B cell (primary cell): ENCODE results near the gene PRPF19. TPM values are rescaled to one million over a fixed set of nuclear protein-coding genes. Genes with fewer than 3 reads are reported as not detected.

Experiments used
- ATAC-seq: fragments of 200-7000 bp; cut with Tn5 transposase; one replicate; pipeline ENCODE4 v1.10.0; 2021; ENCODE audit warnings: low read depth, mild to moderate bottlenecking, moderate number of reproducible peaks, moderate library complexity
- CTCF ChIA-PET: fragments of 350-600 bp; sonication (Branson Sonifier 250); formaldehyde crosslinking; loops from one replicate; lab custom pipeline; 2021; ENCODE audit warnings: antibody characterized with exemption, inconsistent platforms; lab: Charles Lee
- POLR2A ChIA-PET: fragments of 350-600 bp; sonication (Branson Sonifier 250); formaldehyde crosslinking; loops from one replicate; lab custom pipeline; 2021; ENCODE audit warnings: antibody characterized with exemption; lab: Charles Lee
- DNase-seq: peaks from one replicate; pipeline ENCODE4 v3.0.0; 2013
- H2AFZ ChIP-seq: 2 replicates; pipeline ENCODE4 v1.6.1; 2012; ENCODE audit warnings: mild to moderate bottlenecking, low read depth, low read length; ENCODE audit not compliant: insufficient read depth, poor library complexity, severe bottlenecking
- H3K27ac ChIP-seq, 2 donors: 1 replicate in 1 of 2; 2 replicates in 1 of 2; pipeline ENCODE4 v1.5.1; 2012 to 2013; ENCODE audit warnings: low read length in 2 of 2, mild to moderate bottlenecking in 2 of 2, moderate library complexity in 1 of 2
- H3K27me3 ChIP-seq, 4 experiments: fragments of 200-600 bp in 1 of 4; sonication (generic) in 1 of 4; replicated peaks in 1 of 4; 1 replicate in 2 of 4; 2 replicates in 2 of 4; pipeline versions ENCODE4 v1.6.1 to v1.7.0; 2013 to 2016; ENCODE audit warnings: low read length in 3 of 4, mild to moderate bottlenecking in 2 of 4, mixed read lengths in 1 of 4, moderate library complexity in 1 of 4; ENCODE audit not compliant: insufficient read depth in 4 of 4, control insufficient read depth in 3 of 4; ENCODE audit errors: control extremely low read depth in 1 of 4
- H3K36me3 ChIP-seq, 2 experiments: replicated peaks in 1 of 2; 1 replicate in 1 of 2; 2 replicates in 1 of 2; pipeline versions ENCODE4 v1.6.1 to v1.7.1; 2013; ENCODE audit warnings: low read length in 1 of 2; ENCODE audit not compliant: insufficient read depth in 2 of 2, control insufficient read depth in 1 of 2; ENCODE audit errors: control extremely low read depth in 1 of 2, extremely low read depth in 1 of 2
- H3K4me1 ChIP-seq, 2 donors: fragments of 200-600 bp in 1 of 2; sonication (generic) in 1 of 2; 1 replicate in 1 of 2; 2 replicates in 1 of 2; pipeline versions ENCODE4 v1.5.1 to v1.6.1; 2013 to 2017; ENCODE audit warnings: low read length in 2 of 2; ENCODE audit not compliant: control insufficient read depth in 2 of 2, insufficient read depth in 2 of 2
- H3K4me2 ChIP-seq: replicated peaks from 2 replicates; pipeline ENCODE3; 2012; ENCODE audit warnings: mild to moderate bottlenecking, low read depth, low read length; ENCODE audit not compliant: poor library complexity, severe bottlenecking
- H3K4me3 ChIP-seq, 5 experiments: fragments of 200-600 bp in 1 of 5; sonication (generic) in 1 of 5; 1 replicate in 3 of 5; 2 replicates in 2 of 5; pipeline versions ENCODE4 v1.5.1 to v1.7.0; 2011 to 2016; ENCODE audit warnings: low read length in 4 of 5, mild to moderate bottlenecking in 4 of 5, low read depth in 2 of 5, control low read depth in 1 of 5, moderate library complexity in 1 of 5; ENCODE audit not compliant: insufficient read depth in 1 of 5; ENCODE audit errors: control extremely low read depth in 1 of 5, extremely low read depth in 1 of 5
- H3K79me2 ChIP-seq: fragments of 200-600 bp; sonication (generic); one replicate; pipeline ENCODE4 v1.6.0; 2016; ENCODE audit warnings: low read length; ENCODE audit not compliant: control insufficient read depth, insufficient read depth
- H3K9ac ChIP-seq: fragments of 200-600 bp; sonication (generic); 2 replicates; pipeline ENCODE4 v1.6.1; 2017; ENCODE audit warnings: mild to moderate bottlenecking, low read length, moderate library complexity
- H3K9me3 ChIP-seq, 3 donors: one replicate each; pipeline versions ENCODE4 v1.6.1 to v1.7.1; 2013; ENCODE audit warnings: low read length in 2 of 3; ENCODE audit not compliant: control insufficient read depth in 2 of 3, insufficient read depth in 1 of 3; ENCODE audit errors: control extremely low read depth in 1 of 3
- H4K20me1 ChIP-seq: 2 replicates; pipeline ENCODE4 v1.6.0; 2012; ENCODE audit warnings: mild to moderate bottlenecking, low read length; ENCODE audit not compliant: insufficient read depth, control insufficient read depth, poor library complexity, severe bottlenecking
- H3K27ac Mint-ChIP-seq: one replicate; pipeline ENCODE4 v1.8.0; 2021; ENCODE audit warnings: mixed read lengths
- H3K27me3 Mint-ChIP-seq: one replicate; pipeline ENCODE4 v1.8.0; 2021; ENCODE audit warnings: mixed read lengths
- H3K4me1 Mint-ChIP-seq: one replicate; pipeline ENCODE4 v1.8.0; 2021; ENCODE audit warnings: mixed read lengths
- H3K4me3 Mint-ChIP-seq: one replicate; pipeline ENCODE4 v1.8.0; 2021; ENCODE audit warnings: mixed read lengths
- H3K9me3 Mint-ChIP-seq: one replicate; pipeline ENCODE4 v1.8.0; 2022; ENCODE audit warnings: mixed read lengths; ENCODE audit not compliant: insufficient read depth
- CTCF ChIP-seq: fragments of 200-600 bp; IDR thresholded peaks from one replicate; pipeline ENCODE4 v1.8.0; 2022; ENCODE audit warnings: antibody characterized with exemption, mild to moderate bottlenecking
- EZH2 ChIP-seq: IDR thresholded peaks from 2 replicates; pipeline ENCODE4 v1.6.1; 2012; ENCODE audit warnings: borderline replicate concordance, low read depth, mild to moderate bottlenecking, moderate library complexity, low read length; ENCODE audit not compliant: insufficient read depth, poor library complexity, severe bottlenecking
- WGBS: methylation state at CpG from one replicate; pipeline ENCODE4 v1.1.5; 2013; ENCODE audit warnings: missing lambda C conversion rate; ENCODE audit not compliant: insufficient coverage; 5-methylcytosine and 5-hydroxymethylcytosine counted together
- intact Hi-C: fragments of 100-400 bp; cut with micrococcal nuclease; formaldehyde crosslinking; loops from one replicate; pipeline ENCODE4 v1.10.0; 2022
- polyA plus RNA-seq: library from polyadenylated mRNA; depleted of rRNA; stranded (reverse); fragments of >200 nt; gene quantifications from 2 replicates; pipeline ENCODE4 v1.2.3, GENCODE V29; 2012
- total RNA-seq, 2 donors: library from RNA; stranded (reverse); fragments of 120-200 nt in 1 of 2; gene quantifications; 1 replicate in 1 of 2; 2 replicates in 1 of 2; pipeline versions ENCODE4 v1.2.3 to v1.2.4, GENCODE V29; 2013 to 2022

Gene PRPF19
- total and polyA plus RNA-seq, 2 donors (not counting 1 experiment from before 2014, with no cell fraction given), result 41.8 to 89.9 TPM

- Histone ChIP-seq H3K79me2 (no peaks in the 10 kb centered on the region), H3K9me3 (no peaks in the 10 kb centered on the region), H3K36me3 (no peaks in the 10 kb centered on the region), H3K4me3 (no peak within 1 kb of the TSS), H3K9ac (no peak within 1 kb of the TSS), H3K4me1 (no peaks in the 10 kb centered on the region), H3K27ac (no peak within 1 kb of the TSS), H3K4me2 (no peak within 1 kb of the TSS), H4K20me1 (no peaks in the 10 kb centered on the region), H2AFZ (no peak within 1 kb of the TSS), H3K27me3 (no peaks in the 10 kb centered on the region)
- no peak for TF ChIP-seq EZH2
- no peak for TF ChIP-seq CTCF
- ChIA-PET POLR2A (no interaction called here), CTCF (no interaction called here)
- Mint-ChIP-seq H3K9me3 (no peaks in the 10 kb centered on the region), H3K27ac (no peak within 1 kb of the TSS), H3K4me3 (no peak within 1 kb of the TSS), H3K4me1 (no peaks in the 10 kb centered on the region), H3K27me3 (no peaks in the 10 kb centered on the region)
- intact Hi-C loops, result no loop called here
- ATAC-seq (no peak), DNase-seq (no peak)
- WGBS, result 70% methylated on average over 11 of the region's 13 CpGs
Measured at GRCh38 chr11:60866911-60867870, 39.2 kb downstream of the PRPF19 start, which contains the start of gene ZP1. ZP1 (plus strand) TSS chr11:60867542; CDS start chr11:60867562, 20 bp downstream.
